Measurements from ENCODE around the gene PROSER3.

DNA sequence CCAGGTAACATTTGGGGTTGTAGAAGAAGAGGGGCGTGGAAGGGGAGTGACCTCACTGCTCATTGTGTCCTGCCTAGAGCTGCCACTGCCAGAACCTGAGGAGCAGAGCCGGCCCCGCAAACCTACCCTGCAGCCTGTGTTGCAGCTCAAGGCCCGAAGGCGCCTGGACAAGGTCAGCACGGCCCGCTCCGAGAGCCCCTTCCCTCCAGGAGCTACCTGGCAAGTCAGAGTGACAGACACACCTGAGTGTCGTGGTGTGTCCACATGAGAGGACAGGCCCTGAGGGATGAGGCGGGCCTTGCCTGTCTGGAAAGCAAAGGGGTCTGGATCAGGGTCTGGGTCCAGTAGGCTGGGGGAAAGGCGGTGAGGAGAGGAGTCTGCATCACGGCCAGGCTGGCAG is 33.4 kb upstream of the PROSER3 start:
- TF ChIP-seq, protein P1, sequence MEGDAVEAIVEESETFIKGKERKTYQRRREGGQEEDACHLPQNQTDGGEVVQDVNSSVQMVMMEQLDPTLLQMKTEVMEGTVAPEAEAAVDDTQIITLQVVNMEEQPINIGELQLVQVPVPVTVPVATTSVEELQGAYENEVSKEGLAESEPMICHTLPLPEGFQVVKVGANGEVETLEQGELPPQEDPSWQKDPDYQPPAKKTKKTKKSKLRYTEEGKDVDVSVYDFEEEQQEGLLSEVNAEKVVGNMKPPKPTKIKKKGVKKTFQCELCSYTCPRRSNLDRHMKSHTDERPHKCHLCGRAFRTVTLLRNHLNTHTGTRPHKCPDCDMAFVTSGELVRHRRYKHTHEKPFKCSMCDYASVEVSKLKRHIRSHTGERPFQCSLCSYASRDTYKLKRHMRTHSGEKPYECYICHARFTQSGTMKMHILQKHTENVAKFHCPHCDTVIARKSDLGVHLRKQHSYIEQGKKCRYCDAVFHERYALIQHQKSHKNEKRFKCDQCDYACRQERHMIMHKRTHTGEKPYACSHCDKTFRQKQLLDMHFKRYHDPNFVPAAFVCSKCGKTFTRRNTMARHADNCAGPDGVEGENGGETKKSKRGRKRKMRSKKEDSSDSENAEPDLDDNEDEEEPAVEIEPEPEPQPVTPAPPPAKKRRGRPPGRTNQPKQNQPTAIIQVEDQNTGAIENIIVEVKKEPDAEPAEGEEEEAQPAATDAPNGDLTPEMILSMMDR (conservative IDR thresholded peaks at IDR 0.05; ENCODE audit: low read depth, low read length): no peak
- TF ChIP-seq POLR2A (IDR thresholded peaks at IDR 0.05; ENCODE audit: low read depth, low read length) (no peak), MAZ (IDR thresholded peaks at IDR 0.05; ENCODE audit: borderline replicate concordance, low read depth, low read length) (no peak), RCOR1 (IDR thresholded peaks at IDR 0.05; ENCODE audit: insufficient replicate concordance, low read length) (no peak), RFX5 (IDR thresholded peaks at IDR 0.05; ENCODE audit: low read depth, low read length) (no peak), SMC3 (IDR thresholded peaks at IDR 0.05; ENCODE audit: low read depth, low read length) (no peak), FOS (IDR thresholded peaks at IDR 0.05; ENCODE audit: low read depth, low read length) (no peak), RAD21 (IDR thresholded peaks at IDR 0.05; ENCODE audit: low read length) (no peak), CEBPB (IDR thresholded peaks at IDR 0.05; ENCODE audit: low read depth, low read length) (no peak), CHD1 (IDR thresholded peaks at IDR 0.05; ENCODE audit: low read depth, low read length) (no peak), BHLHE40 (IDR thresholded peaks at IDR 0.05; ENCODE audit: low read depth, low read length) (no peak)
- TF ChIP-seq, protein P2, sequence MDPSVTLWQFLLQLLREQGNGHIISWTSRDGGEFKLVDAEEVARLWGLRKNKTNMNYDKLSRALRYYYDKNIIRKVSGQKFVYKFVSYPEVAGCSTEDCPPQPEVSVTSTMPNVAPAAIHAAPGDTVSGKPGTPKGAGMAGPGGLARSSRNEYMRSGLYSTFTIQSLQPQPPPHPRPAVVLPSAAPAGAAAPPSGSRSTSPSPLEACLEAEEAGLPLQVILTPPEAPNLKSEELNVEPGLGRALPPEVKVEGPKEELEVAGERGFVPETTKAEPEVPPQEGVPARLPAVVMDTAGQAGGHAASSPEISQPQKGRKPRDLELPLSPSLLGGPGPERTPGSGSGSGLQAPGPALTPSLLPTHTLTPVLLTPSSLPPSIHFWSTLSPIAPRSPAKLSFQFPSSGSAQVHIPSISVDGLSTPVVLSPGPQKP (IDR thresholded peaks at IDR 0.05; ENCODE audit: borderline replicate concordance, low read depth, low read length): no peak

Measured in IMR-90 (cell line).